PFSK-1 (cell line): Measurements from ENCODE around the gene SLC1A2.

Experiments
- POLR2AphosphoS5 ChIP-seq: IDR thresholded peaks from 2 replicates; pipeline ENCODE4 v1.6.1; 2012; ENCODE audit warnings: low read depth, mild to moderate bottlenecking, control low read depth, low read length, moderate library complexity
- REST ChIP-seq, 2 experiments: IDR thresholded peaks; 2 replicates each; pipeline versions ENCODE4 v1.6.1 to v1.8.0; 2011 to 2012; ENCODE audit warnings: low read depth in 2 of 2, low read length in 2 of 2, control low read depth in 1 of 2, inconsistent platforms in 1 of 2, mild to moderate bottlenecking in 1 of 2, moderate library complexity in 1 of 2; ENCODE audit not compliant: insufficient read depth in 1 of 2
- SIN3A ChIP-seq: IDR thresholded peaks from 2 replicates; pipeline ENCODE4 v1.6.1; 2012; ENCODE audit warnings: mild to moderate bottlenecking, low read length, moderate library complexity, borderline replicate concordance; ENCODE audit not compliant: insufficient read depth

GRCh38 chr11:35304900-35305460 is 114.4 kb downstream of the SLC1A2 start:
- TF ChIP-seq POLR2AphosphoS5 (no peak), REST (IDR thresholded peaks at IDR 0.05; ENCODE audit: insufficient read depth in 1 of 2, low read depth in 2 of 2, low read length in 2 of 2) (no peak), SIN3A (peak; percentile 53; the same call in 1 of the 2 replicates)
